ENCODE results near the gene CX3CL1.
"Not testable (repeated sequence)": the region's sequence is repeated elsewhere in the genome, so short reads cannot be mapped to it uniquely, and the experiment has no call there.

CX3CL1 gene

DNA sequence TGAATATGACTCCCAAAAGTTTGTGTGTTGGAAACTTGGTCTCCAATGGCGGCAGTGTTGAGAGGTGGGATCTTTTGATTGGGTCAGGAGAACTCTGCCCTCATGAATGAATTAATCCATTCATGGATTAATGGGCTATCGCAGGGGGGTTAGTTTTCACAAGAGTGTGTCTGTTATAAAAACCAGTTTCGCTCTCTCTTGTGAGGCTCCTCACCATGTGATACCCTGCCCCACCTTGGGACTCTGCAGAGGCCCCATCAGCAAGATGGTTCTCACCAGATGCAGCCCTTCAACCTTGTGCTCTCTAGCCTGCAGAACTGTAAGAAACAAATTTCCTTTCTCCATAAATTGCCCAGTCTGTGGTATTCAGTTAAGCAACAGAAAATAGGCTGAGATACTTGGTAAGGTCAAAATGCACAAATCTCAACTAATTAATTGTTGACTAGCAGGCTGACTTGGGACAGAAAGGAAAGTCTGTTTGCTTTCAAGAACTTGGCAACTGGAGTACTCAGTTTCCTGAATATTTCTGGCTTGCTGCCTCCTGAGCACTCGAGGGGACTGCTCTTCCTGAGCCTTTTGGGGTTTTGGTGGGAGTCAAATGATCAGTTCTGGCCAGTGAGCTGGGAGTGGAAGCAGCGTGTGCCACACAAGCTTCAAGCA lies 18.5 kb downstream of the CX3CL1 start:
- DNase-seq (ENCODE audit: low read depth in 1 of 2, low spot score in 1 of 2) = no peak
- in situ Hi-C loops (cut with HindIII; ENCODE audit: low pct_unique_long_range_greater_than_20kb, low sequenced_read_pairs) = no loop called here
- TF ChIP-seq JUND (IDR thresholded peaks at IDR 0.05; ENCODE audit: low read depth) = no peak

GRCh38 chr16:57391300-57391699 lies 19.0 kb downstream of the CX3CL1 start:
- in situ Hi-C loops (cut with HindIII; ENCODE audit: low pct_unique_long_range_greater_than_20kb, low sequenced_read_pairs) = no loop called here
- no peak for TF ChIP-seq JUND (IDR thresholded peaks at IDR 0.05; ENCODE audit: low read depth)
- DNase-seq (ENCODE audit: low read depth in 1 of 2, low spot score in 1 of 2) = no peak

- DNase-seq (ENCODE audit: low read depth in 1 of 2, low spot score in 1 of 2) = no peak
- TF ChIP-seq JUND (IDR thresholded peaks at IDR 0.05; ENCODE audit: low read depth) = no peak
Observed at GRCh38 chr16:57391708-57392107, 19.4 kb downstream of the CX3CL1 start.

DNA sequence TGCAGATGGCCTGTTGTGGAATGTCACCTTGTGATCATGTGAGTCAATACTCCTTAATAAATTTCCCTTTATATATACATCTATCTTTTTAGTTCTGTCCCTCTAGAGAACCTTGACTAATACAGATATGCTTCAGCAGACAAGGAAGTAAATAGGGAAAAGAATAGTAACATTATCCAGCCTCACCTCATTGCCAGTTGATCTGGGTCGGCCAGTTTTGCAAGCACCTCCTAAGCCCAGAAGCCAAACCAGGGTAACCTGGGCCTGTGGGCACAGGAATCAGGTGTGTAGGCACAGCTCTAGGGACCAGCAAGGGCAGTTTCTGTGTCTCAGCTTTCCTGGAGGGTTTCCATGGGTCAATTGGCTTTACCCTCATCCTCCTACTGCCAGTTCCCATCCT lies 20.4 kb downstream of the CX3CL1 start:
- in situ Hi-C loops (cut with HindIII; ENCODE audit: low pct_unique_long_range_greater_than_20kb, low sequenced_read_pairs) = no loop called here
- TF ChIP-seq JUND (IDR thresholded peaks at IDR 0.05; ENCODE audit: low read depth) = no peak
- peak; percentile 37 to 85 for DNase-seq (ENCODE audit: low read depth in 1 of 2, low spot score in 1 of 2)

More at GRCh38 chr16:57391708-57392107, 19.4 kb downstream of the CX3CL1 start:
- in situ Hi-C loops (cut with HindIII; ENCODE audit: low pct_unique_long_range_greater_than_20kb, low sequenced_read_pairs) = no loop called here

DNA sequence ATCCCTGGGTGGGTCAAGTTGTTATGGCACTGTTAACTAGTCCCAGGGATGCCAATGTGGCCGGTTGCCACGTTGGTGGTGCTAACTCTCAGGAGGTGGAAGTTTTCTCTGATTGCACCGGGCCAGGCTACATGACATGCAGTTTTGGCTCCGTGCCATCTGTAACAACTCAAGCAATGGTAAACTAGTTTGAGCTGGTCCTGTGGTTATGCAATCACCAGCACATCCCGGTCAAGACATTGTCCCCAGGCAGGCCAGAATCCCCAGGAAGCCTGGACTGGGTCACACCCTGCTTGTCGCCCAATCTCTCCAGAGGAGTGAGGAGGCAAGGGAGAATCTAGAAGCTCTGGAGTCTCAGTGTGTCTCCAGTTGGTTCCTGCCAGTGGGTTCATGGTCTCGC lies 22.2 kb downstream of the CX3CL1 start:
- no peak for TF ChIP-seq JUND (IDR thresholded peaks at IDR 0.05; ENCODE audit: low read depth)
- peak in 1 of 2 experiments; percentile 83 for DNase-seq (ENCODE audit: low read depth in 1 of 2, low spot score in 1 of 2)
- in situ Hi-C loops (cut with HindIII; ENCODE audit: low pct_unique_long_range_greater_than_20kb, low sequenced_read_pairs) = no loop called here

- no peak for DNase-seq (ENCODE audit: low read depth in 1 of 2, low spot score in 1 of 2)
- no peak for TF ChIP-seq JUND (IDR thresholded peaks at IDR 0.05; ENCODE audit: low read depth)
- in situ Hi-C loops (cut with HindIII; ENCODE audit: low pct_unique_long_range_greater_than_20kb, low sequenced_read_pairs) = no loop called here
Observed at GRCh38 chr16:57395026-57395425, 22.7 kb downstream of the CX3CL1 start.

DNA sequence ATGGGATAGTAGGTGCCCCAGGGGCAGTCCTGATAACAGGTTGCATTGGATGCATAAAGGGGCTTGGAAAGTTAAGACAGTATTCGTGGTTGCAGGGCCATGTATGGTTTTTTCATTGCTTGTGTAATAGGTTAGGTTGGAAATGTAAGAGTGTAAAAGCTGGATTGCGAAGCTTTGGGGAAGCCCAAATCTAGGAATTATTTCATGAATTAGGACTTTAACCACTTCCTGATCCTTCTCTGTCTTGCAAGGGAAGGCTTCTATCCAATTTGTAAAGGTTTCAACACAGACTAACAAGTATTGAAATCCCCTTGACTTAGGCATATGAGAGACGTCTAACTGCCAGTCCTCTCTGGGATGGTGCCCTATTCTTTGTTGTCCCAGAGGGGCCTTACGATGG lies 24.5 kb downstream of the CX3CL1 start:
- no peak for TF ChIP-seq JUND (IDR thresholded peaks at IDR 0.05; ENCODE audit: low read depth)
- in situ Hi-C loops (cut with HindIII; ENCODE audit: low pct_unique_long_range_greater_than_20kb, low sequenced_read_pairs) = no loop called here
- no peak for DNase-seq (ENCODE audit: low read depth in 1 of 2, low spot score in 1 of 2)

DNA sequence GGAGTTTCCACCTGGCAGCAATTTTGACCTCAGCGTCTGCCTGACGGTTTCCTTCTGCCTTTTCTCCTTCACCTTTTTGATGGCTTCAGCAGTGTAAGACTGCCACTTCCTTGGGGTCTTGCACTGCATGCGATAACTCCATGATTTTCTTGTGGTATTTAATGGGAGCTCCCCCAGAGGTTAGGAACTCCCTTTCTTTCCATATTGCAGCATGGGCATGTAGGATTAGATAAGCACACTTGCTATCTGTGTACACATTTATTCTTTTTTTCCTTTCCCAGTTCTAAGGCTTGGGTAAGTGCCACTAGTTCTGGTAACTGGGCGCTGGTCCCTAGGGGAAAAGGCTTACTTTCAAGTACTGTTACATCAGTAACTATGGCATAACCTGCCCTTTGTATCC lies 25.2 kb downstream of the CX3CL1 start:
- DNase-seq (ENCODE audit: low read depth in 1 of 2, low spot score in 1 of 2); in situ Hi-C loops (cut with HindIII; ENCODE audit: low pct_unique_long_range_greater_than_20kb, low sequenced_read_pairs): not testable (repeated sequence)

DNA sequence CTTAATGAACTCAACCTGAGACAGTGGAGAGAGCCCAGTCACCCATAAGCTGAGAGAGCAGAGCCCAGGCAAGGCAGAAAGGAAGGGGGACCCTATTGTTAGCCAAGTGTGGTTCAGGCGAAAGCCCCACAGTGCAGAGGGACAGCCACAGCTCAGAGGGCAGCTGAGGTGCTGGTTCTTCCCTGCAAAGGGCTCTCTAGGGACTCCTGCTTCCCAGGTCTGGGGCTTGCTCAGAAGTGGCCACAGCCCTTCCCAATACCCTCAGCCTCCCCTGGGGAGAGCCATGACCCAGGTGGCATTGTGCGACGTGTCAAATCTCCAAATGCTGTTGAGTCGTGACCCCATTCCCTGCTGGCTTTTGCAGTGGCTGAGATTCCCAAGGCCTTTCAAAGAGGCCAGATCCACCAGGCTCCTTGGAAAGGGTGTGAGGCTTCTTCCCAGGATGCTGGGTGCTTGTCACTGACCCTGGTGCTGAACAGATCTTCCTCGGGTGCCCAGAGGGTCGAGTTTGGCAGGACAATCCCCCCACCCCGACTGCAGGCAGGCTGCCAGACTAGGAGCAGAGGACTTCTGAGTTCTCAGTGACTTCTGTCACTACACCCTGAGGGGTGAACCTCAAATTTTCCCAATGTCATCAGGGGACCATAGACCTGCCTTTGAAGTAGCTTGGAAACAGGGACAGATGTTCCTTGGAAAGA lies 29.8 kb downstream of the CX3CL1 start:
- TF ChIP-seq JUND (IDR thresholded peaks at IDR 0.05; ENCODE audit: low read depth) = no peak
- in situ Hi-C loops (cut with HindIII; ENCODE audit: low pct_unique_long_range_greater_than_20kb, low sequenced_read_pairs) = no loop called here

DNA sequence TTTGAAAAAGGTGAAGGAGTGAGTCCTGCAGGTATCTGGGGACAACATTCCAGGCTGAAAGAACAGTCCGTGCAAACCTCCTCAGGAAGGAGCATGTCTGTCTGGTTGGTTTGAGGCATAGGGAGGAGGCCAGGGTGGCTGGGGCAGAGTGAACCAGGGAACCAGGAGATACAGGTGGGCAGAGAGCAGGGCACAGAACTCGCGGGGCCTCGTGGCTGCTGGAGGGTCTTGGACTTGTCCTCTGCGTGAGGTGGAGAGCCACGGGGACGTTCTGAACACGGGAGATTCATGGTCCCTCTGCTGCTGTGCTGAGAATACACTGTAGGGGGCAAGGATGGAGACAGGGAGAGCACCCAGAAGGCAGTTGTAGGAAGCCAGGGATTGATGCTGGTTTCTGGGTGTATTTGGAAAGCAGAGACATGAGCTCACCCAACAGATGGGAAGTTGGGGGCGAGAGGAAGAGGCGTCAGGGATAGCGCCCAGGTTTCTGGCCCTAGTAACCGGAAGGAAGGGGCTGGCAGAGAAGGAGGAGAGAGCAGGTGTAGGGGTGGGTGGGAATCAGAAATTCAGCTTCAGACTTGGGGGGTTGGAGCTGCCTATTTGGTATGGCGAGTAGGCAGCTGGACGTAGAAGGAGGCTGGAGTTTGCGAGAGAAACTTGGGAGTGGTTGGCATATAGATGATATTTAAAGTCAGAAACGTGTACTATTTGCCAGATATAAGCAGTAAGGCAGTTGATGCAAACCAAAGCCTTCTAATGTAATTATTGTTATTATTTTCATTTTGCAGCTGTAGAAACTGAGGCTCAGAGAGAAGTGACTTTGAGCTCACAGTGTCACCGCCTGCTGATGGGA lies 31.9 kb downstream of the CX3CL1 start, which contains the start of gene CCL17:
CCL17 (plus strand) TSS at position 803 of the 853 bp plus-strand sequence. CDS start 9,166 bp downstream, outside the sequence.
- in situ Hi-C loops (cut with HindIII; ENCODE audit: low pct_unique_long_range_greater_than_20kb, low sequenced_read_pairs) = no loop called here
- TF ChIP-seq JUND (IDR thresholded peaks at IDR 0.05; ENCODE audit: low read depth) = no peak
- no peak for DNase-seq (ENCODE audit: low read depth in 1 of 2, low spot score in 1 of 2)

More for the DNA sequence above, 29.8 kb downstream of the CX3CL1 start:
- no peak for DNase-seq (ENCODE audit: low read depth in 1 of 2, low spot score in 1 of 2)

GRCh38 chr16:57405097-57405496 lies 32.8 kb downstream of the CX3CL1 start:
- TF ChIP-seq JUND (IDR thresholded peaks at IDR 0.05; ENCODE audit: low read depth) = no peak
- in situ Hi-C loops (cut with HindIII; ENCODE audit: low pct_unique_long_range_greater_than_20kb, low sequenced_read_pairs) = no loop called here
- no peak for DNase-seq (ENCODE audit: low read depth in 1 of 2, low spot score in 1 of 2)

- in situ Hi-C loops (cut with HindIII; ENCODE audit: low pct_unique_long_range_greater_than_20kb, low sequenced_read_pairs) = no loop called here
Observed at GRCh38 chr16:57406881-57407280, 34.6 kb downstream of the CX3CL1 start.

More at GRCh38 chr16:57406881-57407280, 34.6 kb downstream of the CX3CL1 start:
- TF ChIP-seq JUND (IDR thresholded peaks at IDR 0.05; ENCODE audit: low read depth) = no peak
- no peak for DNase-seq (ENCODE audit: low read depth in 1 of 2, low spot score in 1 of 2)

Data from T47D (cell line).